ENCODE results near the gene SH3TC1. TPM values are rescaled to one million over a fixed set of nuclear protein-coding genes. Genes with fewer than 3 reads are reported as not detected.

Gene SH3TC1
- total RNA-seq, 1 donor from 2014 or later, result 1.2 TPM

DNA sequence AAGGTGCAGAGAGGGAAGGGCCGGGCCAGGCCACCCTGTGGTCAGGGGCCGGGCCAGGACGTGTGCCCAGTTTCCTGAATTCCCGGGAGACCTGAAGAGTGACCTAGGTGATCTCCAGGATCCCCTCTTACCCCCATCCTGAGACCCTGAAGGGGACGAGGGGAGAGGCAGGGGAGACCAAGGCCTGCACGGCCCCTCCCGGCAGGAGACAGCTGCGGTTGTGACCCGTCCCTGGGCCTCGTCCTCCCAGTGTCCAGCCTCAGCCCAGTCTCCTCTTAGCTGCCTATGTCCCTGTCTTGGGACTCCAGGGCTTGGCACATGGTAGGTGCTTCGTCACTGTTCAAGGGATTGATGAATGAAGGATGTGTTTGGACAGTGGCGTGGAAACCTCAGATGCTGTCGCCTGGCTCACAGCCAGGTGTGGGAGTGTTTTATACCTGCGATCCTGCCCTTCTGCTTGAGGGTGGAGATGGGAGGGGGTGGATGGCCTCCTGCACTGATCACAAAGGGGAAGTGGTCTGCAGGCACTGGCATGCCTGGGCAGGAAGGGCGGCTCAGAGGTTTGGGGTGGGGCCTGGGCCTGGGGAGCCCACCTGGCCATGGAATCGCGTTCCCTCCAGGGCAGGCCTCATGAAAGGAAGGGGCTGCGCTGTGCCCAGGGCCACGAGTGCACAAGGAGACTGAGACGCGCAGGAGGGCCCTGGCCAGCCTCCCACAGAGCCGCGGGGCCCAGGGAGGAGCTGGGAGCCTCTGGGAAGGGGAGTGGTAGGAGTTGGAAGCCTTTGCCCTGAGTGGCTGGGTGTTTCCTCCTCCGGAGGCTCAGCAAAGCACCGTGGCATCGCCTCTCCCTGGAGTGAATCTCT lies 6.9 kb downstream of the SH3TC1 start:
- Histone ChIP-seq H3K27ac (ENCODE audit: low read depth, low read length) (no peak overlapping the region), H3K9ac (ENCODE audit: low read length) (no peak overlapping the region), H3K36me3 (ENCODE audit: insufficient read depth, low read length) (no peaks in the 10 kb centered on the region), H3K79me2 (ENCODE audit: insufficient read depth, low read length) (no peaks in the 10 kb centered on the region), H3K4me1 (ENCODE audit: insufficient read depth, low read length) (peaks cover 11% of the 10 kb centered on the region), H2AFZ (ENCODE audit: low read depth, low read length) (no peak overlapping the region), H3K9me3 (ENCODE audit: insufficient read depth, low read depth, low read length) (no peaks in the 10 kb centered on the region), H4K20me1 (ENCODE audit: insufficient read depth, low read length) (no peaks in the 10 kb centered on the region), H3K4me2 (ENCODE audit: low read length) (no peak overlapping the region), H3K4me3 (ENCODE audit: insufficient read depth, low read depth, low read length) (no peak overlapping the region), H3K27me3 (ENCODE audit: insufficient read depth, low read length) (no peaks in the 10 kb centered on the region)
- FAIRE-seq (no peak), DNase-seq (ENCODE audit: low read depth) (no peak)
- H3K9me3 Mint-ChIP-seq (ENCODE audit: unreplicated experiment), result no peaks in the 10 kb centered on the region
- peaks cover 44% of the 10 kb centered on the region for H3K27me3 Mint-ChIP-seq (ENCODE audit: low read depth, unreplicated experiment)
- no peak overlapping the region for H3K27ac Mint-ChIP-seq (ENCODE audit: unreplicated experiment)
- no peak overlapping the region for H3K4me3 Mint-ChIP-seq (ENCODE audit: unreplicated experiment)
- H3K4me1 Mint-ChIP-seq (ENCODE audit: low read depth, unreplicated experiment), result no peaks in the 10 kb centered on the region
- TF ChIP-seq EZH2 (IDR thresholded peaks at IDR 0.05; ENCODE audit: insufficient read depth, low read length), result no peak
- TF ChIP-seq, protein P1, sequence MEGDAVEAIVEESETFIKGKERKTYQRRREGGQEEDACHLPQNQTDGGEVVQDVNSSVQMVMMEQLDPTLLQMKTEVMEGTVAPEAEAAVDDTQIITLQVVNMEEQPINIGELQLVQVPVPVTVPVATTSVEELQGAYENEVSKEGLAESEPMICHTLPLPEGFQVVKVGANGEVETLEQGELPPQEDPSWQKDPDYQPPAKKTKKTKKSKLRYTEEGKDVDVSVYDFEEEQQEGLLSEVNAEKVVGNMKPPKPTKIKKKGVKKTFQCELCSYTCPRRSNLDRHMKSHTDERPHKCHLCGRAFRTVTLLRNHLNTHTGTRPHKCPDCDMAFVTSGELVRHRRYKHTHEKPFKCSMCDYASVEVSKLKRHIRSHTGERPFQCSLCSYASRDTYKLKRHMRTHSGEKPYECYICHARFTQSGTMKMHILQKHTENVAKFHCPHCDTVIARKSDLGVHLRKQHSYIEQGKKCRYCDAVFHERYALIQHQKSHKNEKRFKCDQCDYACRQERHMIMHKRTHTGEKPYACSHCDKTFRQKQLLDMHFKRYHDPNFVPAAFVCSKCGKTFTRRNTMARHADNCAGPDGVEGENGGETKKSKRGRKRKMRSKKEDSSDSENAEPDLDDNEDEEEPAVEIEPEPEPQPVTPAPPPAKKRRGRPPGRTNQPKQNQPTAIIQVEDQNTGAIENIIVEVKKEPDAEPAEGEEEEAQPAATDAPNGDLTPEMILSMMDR (IDR thresholded peaks at IDR 0.05; ENCODE audit: insufficient read depth, low read depth, low read length), result no peak
- H3K36me3 Mint-ChIP-seq (ENCODE audit: low read depth, unreplicated experiment), result no peaks in the 10 kb centered on the region

DNA sequence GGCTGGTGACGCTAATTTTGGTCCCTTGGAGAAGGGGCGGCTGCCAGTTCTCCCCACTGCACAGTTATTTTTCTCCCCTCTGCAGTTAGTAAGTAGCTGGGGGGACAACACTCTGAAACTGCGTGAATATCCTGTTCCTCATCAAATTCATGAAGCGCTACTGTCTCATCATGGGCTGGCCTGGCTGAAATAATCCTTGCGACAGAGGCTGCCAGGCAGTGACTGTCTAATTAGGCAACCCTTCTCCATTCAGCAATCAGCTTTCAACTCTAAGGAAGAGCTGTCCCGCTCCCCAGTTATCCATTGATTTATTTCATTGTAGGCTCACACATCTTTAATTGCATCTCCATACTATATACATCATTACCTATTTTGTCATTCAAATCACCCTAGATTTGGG lies 8.2 kb downstream of the SH3TC1 start:
- H2AFZ ChIP-seq (ENCODE audit: low read depth, low read length), result no peak overlapping the region
- H3K27ac ChIP-seq (ENCODE audit: low read depth, low read length), result no peak overlapping the region
- peaks cover 8% of the 10 kb centered on the region for H3K4me1 ChIP-seq (ENCODE audit: insufficient read depth, low read length)
- no peaks in the 10 kb centered on the region for H3K27me3 ChIP-seq (ENCODE audit: insufficient read depth, low read length)
- no peak overlapping the region for H3K4me3 ChIP-seq (ENCODE audit: insufficient read depth, low read depth, low read length)
- Mint-ChIP-seq H3K27me3 (ENCODE audit: low read depth, unreplicated experiment) (peaks cover 49% of the 10 kb centered on the region), H3K4me3 (ENCODE audit: unreplicated experiment) (no peak overlapping the region), H3K27ac (ENCODE audit: unreplicated experiment) (no peak overlapping the region), H3K9me3 (ENCODE audit: unreplicated experiment) (no peaks in the 10 kb centered on the region), H3K36me3 (ENCODE audit: low read depth, unreplicated experiment) (no peaks in the 10 kb centered on the region), H3K4me1 (ENCODE audit: low read depth, unreplicated experiment) (no peaks in the 10 kb centered on the region)
- no peaks in the 10 kb centered on the region for H3K9me3 ChIP-seq (ENCODE audit: insufficient read depth, low read depth, low read length)
- no peak for TF ChIP-seq EZH2 (IDR thresholded peaks at IDR 0.05; ENCODE audit: insufficient read depth, low read length)
- TF ChIP-seq, protein P1 (IDR thresholded peaks at IDR 0.05; ENCODE audit: insufficient read depth, low read depth, low read length), result no peak
- no peak for FAIRE-seq
- DNase-seq (ENCODE audit: low read depth), result no peak
- H3K36me3 ChIP-seq (ENCODE audit: insufficient read depth, low read length), result no peaks in the 10 kb centered on the region
- no peak overlapping the region for H3K9ac ChIP-seq (ENCODE audit: low read length)
- H3K4me2 ChIP-seq (ENCODE audit: low read length), result no peak overlapping the region
- no peaks in the 10 kb centered on the region for H4K20me1 ChIP-seq (ENCODE audit: insufficient read depth, low read length)
- H3K79me2 ChIP-seq (ENCODE audit: insufficient read depth, low read length), result no peaks in the 10 kb centered on the region

DNA sequence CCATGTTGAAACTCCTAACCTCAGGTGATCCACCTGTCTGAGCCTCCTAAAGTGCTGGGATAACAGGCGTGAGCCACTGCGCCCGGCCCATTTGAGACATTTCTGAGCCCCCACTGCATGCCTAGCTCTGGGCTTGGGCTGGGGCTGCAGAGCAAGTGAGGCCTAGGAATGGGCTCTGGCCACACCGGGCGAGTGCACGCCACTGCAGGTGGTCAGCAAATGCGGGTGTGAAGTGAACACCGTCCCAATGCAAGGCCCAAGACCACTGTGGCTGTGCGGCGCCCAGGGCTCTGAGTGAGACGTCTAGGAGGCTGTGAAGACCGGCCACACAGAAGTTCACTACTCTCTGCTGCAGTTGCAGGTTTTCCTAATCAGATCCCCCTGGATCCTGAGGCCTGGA lies 9.5 kb downstream of the SH3TC1 start:
- no peak overlapping the region for H2AFZ ChIP-seq (ENCODE audit: low read depth, low read length)
- no peaks in the 10 kb centered on the region for H3K27me3 ChIP-seq (ENCODE audit: insufficient read depth, low read length)
- Mint-ChIP-seq H3K4me1 (ENCODE audit: low read depth, unreplicated experiment) (no peaks in the 10 kb centered on the region), H3K4me3 (ENCODE audit: unreplicated experiment) (no peak overlapping the region), H3K36me3 (ENCODE audit: low read depth, unreplicated experiment) (no peaks in the 10 kb centered on the region), H3K9me3 (ENCODE audit: unreplicated experiment) (no peaks in the 10 kb centered on the region), H3K27ac (ENCODE audit: unreplicated experiment) (no peak overlapping the region), H3K27me3 (ENCODE audit: low read depth, unreplicated experiment) (peaks cover 44% of the 10 kb centered on the region)
- FAIRE-seq (no peak), DNase-seq (ENCODE audit: low read depth) (no peak)
- H3K4me3 ChIP-seq (ENCODE audit: insufficient read depth, low read depth, low read length), result no peak overlapping the region
- no peak overlapping the region for H3K9ac ChIP-seq (ENCODE audit: low read length)
- H4K20me1 ChIP-seq (ENCODE audit: insufficient read depth, low read length), result no peaks in the 10 kb centered on the region
- H3K79me2 ChIP-seq (ENCODE audit: insufficient read depth, low read length), result no peaks in the 10 kb centered on the region
- H3K27ac ChIP-seq (ENCODE audit: low read depth, low read length), result no peak overlapping the region
- no peaks in the 10 kb centered on the region for H3K36me3 ChIP-seq (ENCODE audit: insufficient read depth, low read length)
- TF ChIP-seq, protein P1 (IDR thresholded peaks at IDR 0.05; ENCODE audit: insufficient read depth, low read depth, low read length), result no peak
- TF ChIP-seq EZH2 (IDR thresholded peaks at IDR 0.05; ENCODE audit: insufficient read depth, low read length), result no peak
- peaks cover 8% of the 10 kb centered on the region for H3K4me1 ChIP-seq (ENCODE audit: insufficient read depth, low read length)
- H3K4me2 ChIP-seq (ENCODE audit: low read length), result no peak overlapping the region
- H3K9me3 ChIP-seq (ENCODE audit: insufficient read depth, low read depth, low read length), result no peaks in the 10 kb centered on the region
